H1 (cell line): Measurements from ENCODE around the gene ACTN3. TPM values are rescaled to one million over a fixed set of nuclear protein-coding genes. Genes with fewer than 3 reads are reported as not detected.

Experiments used
- CTCF ChIA-PET: fragments of 300-600 bp; sonication (Branson Sonifier 250); formaldehyde crosslinking; loops from one replicate; lab custom pipeline; 2021; ENCODE audit not compliant: partially characterized antibody; lab: Charles Lee
- POLR2A ChIA-PET: fragments of 300-600 bp; sonication (Branson Sonifier 250); formaldehyde crosslinking; loops from one replicate; lab custom pipeline; 2021; ENCODE audit warnings: inconsistent platforms; ENCODE audit not compliant: partially characterized antibody; lab: Charles Lee
- DNase-seq, 2 experiments: peaks; one replicate each; pipeline versions ENCODE4 v3.0.0 to v3.0.0-alpha.2; 2010 to 2022; ENCODE audit warnings: low spot score in 2 of 2, low read depth in 1 of 2, mixed read lengths in 1 of 2
- FAIRE-seq: peaks from 2 replicates; lab custom pipeline; 2011; peaks lifted over from hg19 to GRCh38; lab: Jason Lieb, UNC
- H2AFZ ChIP-seq: 2 replicates; pipeline ENCODE4 v1.8.1; 2012; ENCODE audit warnings: low read length, inconsistent platforms
- H2AK5ac ChIP-seq: 2 replicates; pipeline ENCODE4 v1.6.1; 2013; ENCODE audit warnings: low read depth, low read length
- H2BK120ac ChIP-seq: replicated peaks from 2 replicates; pipeline ENCODE3; 2013; ENCODE audit warnings: low read depth, low read length, inconsistent platforms
- H2BK12ac ChIP-seq: 2 replicates; pipeline ENCODE4 v1.6.1; 2013; ENCODE audit warnings: low read depth, low read length
- H2BK15ac ChIP-seq: 2 replicates; pipeline ENCODE4 v1.6.1; 2013; ENCODE audit warnings: low read length
- H2BK20ac ChIP-seq: 2 replicates; pipeline ENCODE4 v1.6.1; 2013; ENCODE audit warnings: low read length
- H2BK5ac ChIP-seq: 2 replicates; pipeline ENCODE4 v1.6.1; 2013; ENCODE audit warnings: low read depth, low read length
- H3K14ac ChIP-seq: 2 replicates; pipeline ENCODE4 v1.6.1; 2013; ENCODE audit warnings: inconsistent platforms; ENCODE audit not compliant: insufficient read length
- H3K18ac ChIP-seq: 2 replicates; pipeline ENCODE4 v1.6.1; 2013; ENCODE audit warnings: low read length; ENCODE audit errors: extremely low read depth
- H3K23ac ChIP-seq: 2 replicates; pipeline ENCODE4 v1.6.1; 2013; ENCODE audit warnings: inconsistent platforms; ENCODE audit not compliant: insufficient read length
- H3K23me2 ChIP-seq: 2 replicates; pipeline ENCODE4 v1.6.1; 2013; ENCODE audit warnings: low read depth, low read length
- H3K27ac ChIP-seq: 2 replicates; pipeline ENCODE4 v1.6.1; 2011; ENCODE audit warnings: low read depth, low read length, inconsistent platforms
- H3K27me3 ChIP-seq, 4 experiments: replicated peaks in 1 of 4; 1 replicate in 1 of 4; 2 replicates in 3 of 4; pipeline versions ENCODE4 v1.6.1 to v1.8.1; 2011 to 2013; ENCODE audit warnings: low read length in 3 of 4, mild to moderate bottlenecking in 3 of 4, inconsistent platforms in 2 of 4, mixed read lengths in 2 of 4, moderate library complexity in 1 of 4; ENCODE audit not compliant: control insufficient read depth in 3 of 4, insufficient read depth in 3 of 4; ENCODE audit errors: extremely low read depth in 1 of 4
- H3K36me3 ChIP-seq, 4 experiments: 2 replicates each; pipeline versions ENCODE4 v1.6.1 to v1.8.1; 2011 to 2013; ENCODE audit warnings: mild to moderate bottlenecking in 4 of 4, low read length in 3 of 4, moderate library complexity in 2 of 4, control low read depth in 1 of 4, inconsistent platforms in 1 of 4; ENCODE audit not compliant: insufficient read depth in 4 of 4, control insufficient read depth in 2 of 4
- H3K4ac ChIP-seq: replicated peaks from 2 replicates; pipeline ENCODE3; 2013; ENCODE audit warnings: low read length, low read depth, mixed read lengths, inconsistent platforms; ENCODE audit not compliant: insufficient read length
- H3K4me1 ChIP-seq, 4 experiments: replicated peaks in 1 of 4; 1 replicate in 1 of 4; 2 replicates in 3 of 4; pipeline versions ENCODE4 v1.6.1 to v1.8.1; 2011 to 2013; ENCODE audit warnings: low read length in 3 of 4, inconsistent platforms in 2 of 4, mixed read lengths in 1 of 4; ENCODE audit not compliant: insufficient read depth in 4 of 4, control insufficient read depth in 3 of 4
- H3K4me2 ChIP-seq, 2 experiments: 2 replicates each; pipeline versions ENCODE4 v1.6.1 to v1.8.1; 2011 to 2013; ENCODE audit warnings: low read depth in 2 of 2, low read length in 2 of 2, control low read depth in 1 of 2, inconsistent platforms in 1 of 2, mild to moderate bottlenecking in 1 of 2; ENCODE audit not compliant: insufficient read depth in 1 of 2
- H3K4me3 ChIP-seq, 4 experiments: fragments of 200-600, 300-600 bp in 1 of 4; sonication (generic), shearing (Covaris generic), sonication (Bioruptor Twin) in 1 of 4; 2 replicates each; pipeline versions ENCODE4 v1.5.1 to v1.8.1; 2011 to 2016; ENCODE audit warnings: low read length in 4 of 4, low read depth in 3 of 4, control low read depth in 2 of 4, inconsistent platforms in 2 of 4, mild to moderate bottlenecking in 2 of 4, mixed read lengths in 1 of 4, moderate library complexity in 1 of 4; ENCODE audit not compliant: insufficient read depth in 2 of 4; ENCODE audit errors: extremely low read depth in 1 of 4
- H3K56ac ChIP-seq: replicated peaks from 2 replicates; pipeline ENCODE3; 2013; ENCODE audit warnings: low read depth, mild to moderate bottlenecking, mixed read lengths, low read length, inconsistent platforms; ENCODE audit not compliant: insufficient read length
- H3K79me1 ChIP-seq: 2 replicates; pipeline ENCODE4 v1.6.1; 2013; ENCODE audit warnings: low read depth, low read length, control low read depth
- H3K79me2 ChIP-seq, 2 experiments: 2 replicates each; pipeline versions ENCODE4 v1.6.1 to v1.8.1; 2012 to 2013; ENCODE audit warnings: low read length in 2 of 2, mild to moderate bottlenecking in 2 of 2, inconsistent platforms in 1 of 2; ENCODE audit not compliant: insufficient read depth in 2 of 2, control insufficient read depth in 1 of 2
- H3K9ac ChIP-seq, 4 experiments: replicated peaks in 1 of 4; 1 replicate in 1 of 4; 2 replicates in 3 of 4; pipeline versions ENCODE4 v1.6.1 to v1.8.1; 2011 to 2013; ENCODE audit warnings: low read depth in 3 of 4, low read length in 3 of 4, control low read depth in 2 of 4, mild to moderate bottlenecking in 2 of 4, moderate library complexity in 2 of 4, inconsistent platforms in 1 of 4; ENCODE audit errors: extremely low read depth in 1 of 4
- H3K9me3 ChIP-seq, 2 experiments: 2 replicates each; pipeline versions ENCODE4 v1.6.1 to v1.8.1; 2012 to 2013; ENCODE audit warnings: mild to moderate bottlenecking in 2 of 2, moderate library complexity in 2 of 2, control low read depth in 1 of 2, inconsistent platforms in 1 of 2, low read depth in 1 of 2, low read length in 1 of 2, mixed read lengths in 1 of 2; ENCODE audit not compliant: insufficient read depth in 2 of 2
- H4K20me1 ChIP-seq, 2 experiments: replicated peaks in 1 of 2; 2 replicates each; pipeline versions ENCODE3 to v1.8.1; 2011 to 2013; ENCODE audit warnings: inconsistent platforms in 2 of 2, low read length in 2 of 2, mild to moderate bottlenecking in 1 of 2; ENCODE audit not compliant: insufficient read depth in 2 of 2, control insufficient read depth in 1 of 2
- H4K5ac ChIP-seq: 2 replicates; pipeline ENCODE4 v1.6.1; 2013; ENCODE audit warnings: low read length, low read depth, mixed read lengths, inconsistent platforms; ENCODE audit not compliant: insufficient read length
- H4K8ac ChIP-seq: 2 replicates; pipeline ENCODE4 v1.8.0; 2013; ENCODE audit warnings: mild to moderate bottlenecking, moderate library complexity, low read length, inconsistent platforms; ENCODE audit not compliant: insufficient read depth; ENCODE audit errors: extremely low read depth
- H4K91ac ChIP-seq: replicated peaks from 2 replicates; pipeline ENCODE3; 2013; ENCODE audit warnings: low read length, mixed read lengths, inconsistent platforms; ENCODE audit not compliant: insufficient read length
- NRF1 ChIP-seq: IDR thresholded peaks from 2 replicates; pipeline ENCODE4 v1.6.1; 2011; ENCODE audit warnings: mild to moderate bottlenecking, low read depth, low read length, improper control_type of control experiment
- RNF2 ChIP-seq: fragments of 200-900, 300-1000 bp; sonication (generic); IDR thresholded peaks from 2 replicates; pipeline ENCODE4 v1.7.1; 2016; ENCODE audit warnings: borderline replicate concordance, low read depth, mild to moderate bottlenecking, antibody characterized with exemption, low read length; ENCODE audit not compliant: poor library complexity, severe bottlenecking; ENCODE audit errors: missing control alignments
- SAP30 ChIP-seq: fragments of 300-600 bp; sonication (generic); IDR thresholded peaks from 2 replicates; pipeline ENCODE4 v1.7.1; 2012; ENCODE audit warnings: low read length, moderate library complexity, mild to moderate bottlenecking, inconsistent platforms; ENCODE audit not compliant: insufficient read depth, insufficient replicate concordance
- SUZ12 ChIP-seq: fragments of 200-600 bp; sonication (generic); IDR thresholded peaks from 2 replicates; pipeline ENCODE4 v1.6.1; 2012; ENCODE audit warnings: mild to moderate bottlenecking, inconsistent platforms, low read length, moderate library complexity, mixed read lengths
- WGBS, 2 experiments: shearing (Covaris generic) in 1 of 2; methylation state at CpG; one replicate each; pipeline versions ENCODE4 v1.1.6 to v1.1.7; 2013 to 2015; ENCODE audit warnings: low lambda C conversion rate in 2 of 2, mixed read lengths in 2 of 2, inconsistent platforms in 1 of 2, low coverage in 1 of 2, missing lambda C conversion rate in 1 of 2; ENCODE audit not compliant: insufficient replicate concordance in 2 of 2, insufficient coverage in 1 of 2, insufficient read length in 1 of 2; ENCODE audit errors: extremely low coverage in 1 of 2, missing lambda C conversion rate in 1 of 2; 5-methylcytosine and 5-hydroxymethylcytosine counted together
- polyA plus RNA-seq, 7 experiments: library from polyadenylated mRNA; depleted of rRNA in 3 of 7; stranded (reverse) in 5 of 7; unstranded in 2 of 7; fragments of >200 nt in 5 of 7; fragments of 200-250 nt in 2 of 7; gene quantifications; 1 replicate in 5 of 7; 2 replicates in 1 of 7; 4 replicates in 1 of 7; pipeline versions ENCODE4 v1.2.1 to v1.2.3, GENCODE V29; 2011 to 2013; ENCODE audit warnings: missing spikeins in 2 of 7, mixed read lengths in 2 of 7
- total RNA-seq: library from RNA; stranded (reverse); fragmentation: NEBNext Ultra II Directional; extraction: Animal tissue kit (Norgen Biotek cat#: 25700); gene quantifications from 2 replicates; pipeline ENCODE4 v1.2.1, GENCODE V29; 2021
- TF ChIP-seq, protein P1 (sequence below): IDR thresholded peaks from 2 replicates; pipeline ENCODE4 v1.6.1; 2012; ENCODE audit warnings: low read length, inconsistent platforms

Gene ACTN3
- total and polyA plus RNA-seq, 2 of the 8 experiments (the other 6 are each of a cell fraction or from before 2014, with no cell fraction given) = 30.8 to 36.7 TPM

DNA sequence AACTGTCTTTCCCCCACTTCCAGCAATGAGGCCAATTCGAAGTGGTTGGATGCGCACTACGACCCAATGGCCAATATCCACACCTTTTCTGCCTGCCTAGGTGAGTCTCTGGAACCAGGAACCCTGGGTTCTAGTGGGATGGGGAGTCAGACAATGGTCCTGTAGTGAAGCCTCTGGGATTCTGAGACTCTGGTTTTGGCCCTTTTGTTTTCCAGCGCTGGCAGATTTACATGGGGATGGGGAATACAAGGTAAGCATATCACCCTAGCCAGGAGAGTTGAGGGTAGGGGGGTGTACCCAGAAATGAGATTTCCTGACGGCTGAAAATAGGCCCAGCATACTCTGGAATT lies 35.7 kb upstream of the ACTN3 start:
- no peak overlapping the region for H3K56ac ChIP-seq
- CTCF ChIA-PET = interaction anchor here (1.0 to 3.0 kb wide), 4 partner anchors 16 to 162 kb away, joined by 3 to 15 read pairs (median 4); no protein-coding TSS in a partner anchor
- POLR2A ChIA-PET = interaction anchor here (0.8 to 3.9 kb wide), 12 partner anchors 9 to 194 kb away, joined by 3 to 26 read pairs (median 4); partner anchors contain the start of genes DPP3 and ZDHHC24
- no peak overlapping the region for H4K91ac ChIP-seq
- no peak overlapping the region for H2BK120ac ChIP-seq
- peak overlapping the region; percentile 89; the same call in 1 of the 2 replicates for H2AFZ ChIP-seq
- H3K9me3 ChIP-seq = no peaks in the 10 kb centered on the region
- no peaks in the 10 kb centered on the region; the same call in 1 of the 2 replicates for H3K23me2 ChIP-seq
- FAIRE-seq (no peak), DNase-seq (no peak)
- H4K8ac ChIP-seq = no peak overlapping the region
- H3K79me2 ChIP-seq = peaks cover 0 to 9% of the 10 kb centered on the region in 2 experiments; a peak in 1 of 4 replicates
- H2AK5ac ChIP-seq = 0 out of 2 replicates have a peak overlapping the region, but pooled peaks have one; percentile 14
- peaks cover 0 to 3% of the 10 kb centered on the region in 2 experiments for H4K20me1 ChIP-seq
- peak overlapping the region; percentile 63; the same call in 1 of the 2 replicates for H3K27ac ChIP-seq
- peak overlapping the region; percentile 56 to 86 for H3K4me2 ChIP-seq
- no peak overlapping the region for H3K23ac ChIP-seq
- WGBS, 2 experiments = 14% methylated on average over 5 of the region's 5 CpGs; no CpG with 5 or more reads in 1 of the 2 experiments
- H3K4ac ChIP-seq = no peak overlapping the region
- TF ChIP-seq RNF2 (no peak), NRF1 (no peak), SAP30 (peak; percentile 19), SUZ12 (no peak)
- TF ChIP-seq, protein P1, sequence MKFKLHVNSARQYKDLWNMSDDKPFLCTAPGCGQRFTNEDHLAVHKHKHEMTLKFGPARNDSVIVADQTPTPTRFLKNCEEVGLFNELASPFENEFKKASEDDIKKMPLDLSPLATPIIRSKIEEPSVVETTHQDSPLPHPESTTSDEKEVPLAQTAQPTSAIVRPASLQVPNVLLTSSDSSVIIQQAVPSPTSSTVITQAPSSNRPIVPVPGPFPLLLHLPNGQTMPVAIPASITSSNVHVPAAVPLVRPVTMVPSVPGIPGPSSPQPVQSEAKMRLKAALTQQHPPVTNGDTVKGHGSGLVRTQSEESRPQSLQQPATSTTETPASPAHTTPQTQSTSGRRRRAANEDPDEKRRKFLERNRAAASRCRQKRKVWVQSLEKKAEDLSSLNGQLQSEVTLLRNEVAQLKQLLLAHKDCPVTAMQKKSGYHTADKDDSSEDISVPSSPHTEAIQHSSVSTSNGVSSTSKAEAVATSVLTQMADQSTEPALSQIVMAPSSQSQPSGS = no peak
- TF ChIP-seq, all 59 proteins: peak for 1
- Histone ChIP-seq H3K36me3 (peaks cover 0 to 3% (median 0%) of the 10 kb centered on the region in 4 experiments; a peak in 3 of 8 replicates), H4K5ac (no peak overlapping the region), H3K27me3 (no peaks in the 10 kb centered on the region), H3K14ac (no peak overlapping the region), H3K79me1 (no peaks in the 10 kb centered on the region; the same call in 1 of the 2 replicates), H2BK15ac (no peak overlapping the region), H3K4me1 (peaks cover 0 to 1% (median 0%) of the 10 kb centered on the region in 4 experiments; a peak in 1 of 7 replicates), H2BK20ac (no peak overlapping the region), H3K18ac (no peak overlapping the region), H3K4me3 (peak overlapping the region; percentile 61 to 98 (median 97)), H3K9ac (peak overlapping the region in 3 of 4 experiments; percentile 73 to 80 (median 74); a peak in 6 of 7 replicates), H2BK12ac (no peak overlapping the region), H2BK5ac (no peak overlapping the region; the same call in 1 of the 2 replicates)
